Right ventricle myocardium superior (tissue), 1 donor: ENCODE measurements around the gene RBPJ. TPM values are rescaled to one million over a fixed set of nuclear protein-coding genes. Genes with fewer than 3 reads are reported as not detected.

Source experiments
- ATAC-seq: fragments of 200-7000 bp; cut with Tn5 transposase; one replicate; pipeline ENCODE4 v1.9.1; 2020; ENCODE audit warnings: mild to moderate bottlenecking; ENCODE audit not compliant: poor library complexity
- DNase-seq: peaks from one replicate; pipeline ENCODE4 v3.0.0-alpha.2; 2020
- intact Hi-C: fragments of 100-400 bp; cut with DNase I; formaldehyde crosslinking; loops from one replicate; pipeline ENCODE4 v1.11.2; 2022
- total RNA-seq: library from RNA; stranded (reverse); fragmentation: NEBNext Ultra II Directional; extraction: Animal tissue kit (Norgen Biotek cat#: 25700); gene quantifications from one replicate; pipeline ENCODE4 v1.2.1, GENCODE V29; 2021
- donor health status: DM: no; HTN: yes; CAD: no; lungs with severe emphysema.

RBPJ gene
- total RNA-seq, 1 donor from 2014 or later = 44.2 TPM

DNA sequence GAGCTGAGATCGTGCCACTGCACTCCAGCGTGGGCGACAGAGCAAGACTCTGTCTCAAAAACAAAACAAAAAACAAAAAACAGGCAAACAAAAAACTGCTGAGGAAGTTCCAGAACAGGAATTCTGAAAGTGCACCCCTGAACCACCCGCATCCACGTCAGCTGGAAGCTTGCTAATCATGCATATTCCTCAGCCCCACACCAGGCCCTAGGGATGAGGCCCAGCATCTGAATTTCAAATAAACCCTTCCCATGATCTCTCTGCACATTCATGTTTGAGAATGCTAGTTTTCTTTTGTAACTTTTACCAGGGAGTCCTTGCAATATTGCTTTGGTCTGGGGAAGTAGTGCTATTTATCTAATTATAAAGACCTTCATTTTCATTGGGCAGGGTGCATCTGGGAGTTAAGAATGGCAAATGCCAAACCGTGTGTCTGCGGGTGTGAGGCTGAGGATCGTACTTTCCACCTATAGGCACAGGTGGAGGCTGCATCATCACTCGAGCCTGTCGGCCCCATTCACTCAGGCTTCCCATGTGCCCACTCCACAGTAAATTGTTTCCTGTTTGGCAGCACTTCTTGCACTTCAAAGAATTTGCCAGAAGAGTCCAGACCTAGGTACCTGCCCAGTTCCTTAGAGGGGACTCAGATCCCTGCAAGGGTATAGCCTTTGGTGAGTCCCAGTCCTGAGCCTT lies 145.9 kb downstream of the RBPJ start:
- intact Hi-C loops = no loop called here
- ATAC-seq (no peak), DNase-seq (no peak)

DNA sequence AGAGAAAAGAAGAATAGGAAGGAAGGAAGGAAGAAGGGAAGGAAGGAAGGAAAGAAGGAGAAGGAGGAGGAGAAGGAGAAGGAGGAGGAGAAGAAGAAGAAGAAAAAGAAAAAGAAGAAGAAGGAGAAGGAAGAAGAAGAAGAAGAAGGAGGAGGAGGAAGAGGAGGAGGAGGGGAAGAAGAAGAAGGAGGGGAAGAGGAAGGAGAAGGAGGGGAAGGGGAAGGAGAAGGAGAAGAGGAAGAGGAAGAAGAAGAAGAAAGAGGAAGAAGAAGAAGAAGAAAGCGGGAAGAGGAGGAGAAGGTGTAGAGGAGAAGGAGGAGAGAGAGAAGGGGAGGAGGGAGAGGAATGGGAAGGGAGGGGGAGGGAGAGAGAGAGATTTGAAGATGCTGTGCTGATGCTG lies 146.9 kb downstream of the RBPJ start:
- ATAC-seq (no peak), DNase-seq (no peak)
- intact Hi-C loops = no loop called here

DNA sequence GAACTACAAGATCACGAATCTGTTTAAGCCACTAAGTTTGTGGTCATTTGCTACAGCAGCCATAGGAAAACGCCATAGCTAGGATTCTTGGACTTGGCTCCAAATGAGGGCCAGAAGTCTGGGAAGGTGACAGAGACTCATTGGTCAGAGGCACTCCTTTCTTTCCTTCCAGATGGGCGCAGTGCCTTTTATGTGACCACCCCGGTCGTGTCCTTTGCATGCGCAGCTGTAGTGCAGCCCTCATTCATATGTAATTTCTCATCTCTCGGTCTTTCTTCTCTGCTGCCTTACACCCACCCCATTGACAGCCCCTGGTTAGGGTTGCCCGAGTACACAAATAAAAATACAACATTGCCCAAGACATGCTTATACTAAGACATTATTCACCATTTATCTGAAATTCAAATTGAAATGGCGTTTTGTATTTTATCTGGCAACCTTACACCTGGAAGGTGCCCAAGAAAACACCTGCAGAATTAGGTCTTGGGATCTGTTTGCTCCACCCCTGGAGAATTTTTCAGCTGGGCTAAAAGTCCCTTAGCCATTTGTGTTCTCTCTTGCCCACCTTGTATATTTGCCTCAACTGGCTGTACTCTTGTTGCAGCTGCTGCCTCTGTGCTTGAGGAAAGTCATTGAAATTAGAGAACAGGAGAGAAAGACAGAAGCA lies 147.6 kb downstream of the RBPJ start:
- ATAC-seq (no peak), DNase-seq (no peak)
- intact Hi-C loops = no loop called here

- DNase-seq (no peak), ATAC-seq (no peak)
- intact Hi-C loops = no loop called here
These were observed 148.2 kb downstream of the RBPJ start for GRCh38 chr4:26468977-26469376.

DNA sequence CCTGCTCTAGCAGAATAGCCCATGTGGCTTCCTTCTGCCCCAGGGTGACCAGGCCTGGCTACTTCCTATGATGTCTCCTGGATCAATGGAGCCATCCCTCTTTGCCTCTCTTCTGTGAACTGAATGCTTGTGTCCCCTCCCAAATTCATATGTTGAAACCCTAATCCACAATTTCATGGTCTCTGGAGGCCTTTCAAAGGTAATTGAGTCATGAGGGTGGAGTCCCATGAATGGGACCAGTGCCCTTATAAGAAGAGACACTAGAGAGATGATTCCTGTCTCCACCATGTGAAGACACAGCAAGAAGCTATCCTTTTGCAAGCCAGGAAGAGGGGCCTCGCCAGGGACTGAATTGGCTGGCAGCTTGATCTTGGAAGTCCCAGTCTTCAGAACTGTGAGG lies 151.1 kb downstream of the RBPJ start:
- intact Hi-C loops = no loop called here
- DNase-seq = no peak
- no peak for ATAC-seq

GRCh38 chr4:26473893-26474292 lies 153.1 kb downstream of the RBPJ start:
- intact Hi-C loops = no loop called here
- ATAC-seq (no peak), DNase-seq (no peak)

DNA sequence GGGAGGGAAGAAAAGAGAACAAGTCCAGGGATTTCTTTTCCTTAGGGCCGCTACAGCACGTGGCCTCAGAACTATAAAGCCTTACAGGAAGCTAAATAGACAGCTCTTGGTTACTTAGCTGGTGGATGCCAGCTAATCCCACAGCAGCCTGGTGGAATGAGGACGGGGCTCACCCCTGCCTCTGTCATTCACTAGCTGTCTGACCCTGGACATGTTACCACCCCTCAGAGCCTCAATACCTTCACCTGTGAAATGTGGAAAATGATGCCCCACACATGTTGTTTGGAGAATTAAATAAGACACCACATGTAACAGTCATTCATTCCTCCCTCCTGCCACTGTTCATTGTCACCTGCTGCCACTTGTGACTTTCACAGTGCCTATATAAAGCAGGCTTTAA lies 153.7 kb downstream of the RBPJ start:
- no peak for ATAC-seq
- intact Hi-C loops = no loop called here
- no peak for DNase-seq

- intact Hi-C loops = no loop called here
These were observed 154.9 kb downstream of the RBPJ start for GRCh38 chr4:26475716-26476115.

DNA sequence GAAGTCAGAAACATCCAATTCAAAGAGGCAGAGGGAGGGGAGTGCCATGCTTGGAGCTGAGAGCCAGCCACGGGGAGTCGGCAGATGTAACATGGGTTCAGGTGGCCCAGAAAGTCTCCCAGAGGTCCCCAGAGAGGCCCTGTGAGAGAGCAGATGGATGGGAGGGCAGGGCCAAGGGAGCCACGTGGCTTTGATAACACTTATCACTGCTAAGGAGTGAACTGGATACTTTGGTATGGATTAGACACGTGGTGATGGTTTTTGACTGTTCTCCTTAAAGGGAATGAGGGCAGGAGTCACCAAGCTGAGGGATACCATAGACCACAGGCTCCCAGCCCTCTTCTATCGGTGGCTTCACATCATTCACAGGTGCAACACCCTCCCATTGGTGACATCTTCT lies 155.7 kb downstream of the RBPJ start:
- DNase-seq (no peak), ATAC-seq (no peak)
- intact Hi-C loops = no loop called here

More at GRCh38 chr4:26475716-26476115, 154.9 kb downstream of the RBPJ start:
- no peak for DNase-seq
- ATAC-seq = no peak

DNA sequence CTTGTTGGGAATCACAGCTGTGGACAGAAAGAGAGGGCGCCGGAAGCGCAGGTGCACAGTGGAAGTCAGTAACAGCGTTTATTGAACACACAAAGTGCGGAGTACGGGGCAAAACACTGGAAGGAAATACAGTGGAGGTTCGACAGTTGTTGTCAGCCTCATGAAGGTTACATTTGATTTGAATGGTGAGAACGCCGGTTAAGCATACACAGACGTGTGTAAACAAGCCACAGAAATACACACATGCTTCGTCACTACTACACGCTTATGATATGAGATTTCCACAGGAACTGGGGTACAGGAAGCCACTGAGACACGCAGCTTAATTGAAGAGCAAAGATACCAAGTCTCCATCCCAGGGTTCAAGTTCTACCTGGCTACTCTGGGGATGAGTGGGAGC lies 157.5 kb downstream of the RBPJ start:
- ATAC-seq = no peak
- DNase-seq = no peak

GRCh38 chr4:26482508-26483462 lies 162.0 kb downstream of the RBPJ start:
- intact Hi-C loops = no loop called here
- no peak for DNase-seq
- ATAC-seq = no peak

More for the DNA sequence above, 157.5 kb downstream of the RBPJ start:
- intact Hi-C loops = no loop called here

- ATAC-seq (no peak), DNase-seq (no peak)
- intact Hi-C loops = no loop called here
These were observed 163.3 kb downstream of the RBPJ start for GRCh38 chr4:26484032-26484515.

DNA sequence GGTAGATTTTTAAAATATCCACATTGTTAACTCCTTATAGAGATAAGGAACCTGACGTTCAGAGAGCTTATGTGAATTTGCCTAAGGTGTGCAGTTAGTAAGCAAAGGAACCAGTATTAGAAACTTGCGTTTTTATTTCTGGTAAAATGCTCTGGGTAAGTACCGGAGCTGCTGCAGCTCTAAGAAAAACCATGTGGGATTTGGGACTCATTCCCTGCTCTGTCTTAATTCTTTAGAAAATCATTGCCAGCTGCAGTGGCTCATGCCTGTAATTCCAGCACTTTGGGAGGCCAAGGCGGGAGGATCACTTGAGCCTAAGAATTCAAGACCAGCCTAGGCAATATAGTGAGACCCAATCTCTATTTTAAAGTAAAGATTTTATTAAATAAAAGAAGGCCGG lies 163.7 kb downstream of the RBPJ start:
- intact Hi-C loops = no loop called here
- no peak for ATAC-seq
- no peak for DNase-seq

Other genes starting within 250 kb of the RBPJ start
- not detected for gene CCKAR, start 169.5 kb downstream of the RBPJ start, total RNA-seq